ENCODE data around the gene FOXO4. TPM values are rescaled to one million over a fixed set of nuclear protein-coding genes. Genes with fewer than 3 reads are reported as not detected.

Gene FOXO4
- total RNA-seq, 2 donors from 2014 or later, result 15.1 to 15.3 TPM

- peaks cover 12 to 16% of the 10 kb centered on the region in 2 donors for H3K36me3 Mint-ChIP-seq (ENCODE audit: insufficient read depth in 2 of 2)
Measured at GRCh38 chrX:71128166-71128833, 32.6 kb downstream of the FOXO4 start.

GRCh38 chrX:71128915-71129765 lies 33.5 kb downstream of the FOXO4 start:
- peak overlapping the region; percentile 45 for H3K27ac Mint-ChIP-seq
- H3K4me3 Mint-ChIP-seq, result peak overlapping the region; percentile 34 to 36
- DNase-seq (peak; percentile 72), ATAC-seq (replicated peaks in 1 of 2) (peak; percentile 85 to 87)
- no peaks in the 10 kb centered on the region for H3K27me3 Mint-ChIP-seq (ENCODE audit: low read depth)
- peaks cover 8% of the 10 kb centered on the region for H3K4me1 Mint-ChIP-seq (ENCODE audit: low read depth)
- peaks cover 12 to 16% of the 10 kb centered on the region in 2 donors for H3K36me3 Mint-ChIP-seq (ENCODE audit: insufficient read depth in 2 of 2)
- H3K9me3 Mint-ChIP-seq, result no peaks in the 10 kb centered on the region

More at GRCh38 chrX:71128166-71128833, 32.6 kb downstream of the FOXO4 start:
- Mint-ChIP-seq H3K27ac (no peak overlapping the region), H3K27me3 (ENCODE audit: low read depth) (no peaks in the 10 kb centered on the region), H3K4me3 (no peak overlapping the region), H3K4me1 (ENCODE audit: low read depth) (peaks cover 8% of the 10 kb centered on the region), H3K9me3 (no peaks in the 10 kb centered on the region)
- no peak for ATAC-seq (replicated peaks in 1 of 2)
- DNase-seq, result no peak

GRCh38 chrX:71131510-71131909 lies 35.9 kb downstream of the FOXO4 start:
- Mint-ChIP-seq H3K27ac (no peak overlapping the region), H3K4me3 (no peak overlapping the region), H3K36me3 (ENCODE audit: insufficient read depth in 2 of 2) (peaks cover 21 to 22% of the 10 kb centered on the region in 2 donors), H3K9me3 (no peaks in the 10 kb centered on the region), H3K27me3 (ENCODE audit: low read depth) (peaks cover 13% of the 10 kb centered on the region), H3K4me1 (ENCODE audit: low read depth) (peaks cover 8% of the 10 kb centered on the region)
- no peak for DNase-seq
- ATAC-seq (replicated peaks in 1 of 2), result no peak

GRCh38 chrX:71140440-71140839 lies 44.8 kb downstream of the FOXO4 start:
- H3K27me3 Mint-ChIP-seq (ENCODE audit: low read depth), result peaks cover 12% of the 10 kb centered on the region
- H3K4me3 Mint-ChIP-seq, result no peak overlapping the region
- no peak overlapping the region for H3K27ac Mint-ChIP-seq
- peaks cover 7 to 9% of the 10 kb centered on the region in 2 donors for H3K36me3 Mint-ChIP-seq (ENCODE audit: insufficient read depth in 2 of 2)
- DNase-seq (no peak), ATAC-seq (replicated peaks in 1 of 2) (no peak)
- H3K4me1 Mint-ChIP-seq (ENCODE audit: low read depth), result peaks cover 4% of the 10 kb centered on the region
- no peaks in the 10 kb centered on the region for H3K9me3 Mint-ChIP-seq

GRCh38 chrX:71143508-71143907 lies 47.9 kb downstream of the FOXO4 start:
- no peak for ATAC-seq (replicated peaks in 1 of 2)
- H3K4me3 Mint-ChIP-seq, result no peak overlapping the region

GRCh38 chrX:71144651-71145050 lies 49.0 kb downstream of the FOXO4 start, which contains the start of gene NLGN3:
Gene NLGN3 (plus strand): TSS chrX:71144841. CDS start chrX:71147750, 2,909 bp downstream.
- H3K4me1 Mint-ChIP-seq (ENCODE audit: low read depth), result peaks cover 7% of the 10 kb centered on the region
- H3K36me3 Mint-ChIP-seq (ENCODE audit: insufficient read depth in 2 of 2), result no peaks in the 10 kb centered on the region
- peak within 1 kb of the TSS in 1 of 2 donors; percentile 33 for H3K4me3 Mint-ChIP-seq
- no peak for DNase-seq
- no peaks in the 10 kb centered on the region for H3K9me3 Mint-ChIP-seq
- ATAC-seq (replicated peaks in 1 of 2), result no peak
- no peak within 1 kb of the TSS for H3K27ac Mint-ChIP-seq
- no peaks in the 10 kb centered on the region for H3K27me3 Mint-ChIP-seq (ENCODE audit: low read depth)

More at GRCh38 chrX:71143508-71143907, 47.9 kb downstream of the FOXO4 start:
- Mint-ChIP-seq H3K4me1 (ENCODE audit: low read depth) (peaks cover 9% of the 10 kb centered on the region), H3K9me3 (no peaks in the 10 kb centered on the region), H3K27ac (no peak overlapping the region), H3K27me3 (ENCODE audit: low read depth) (peaks cover 6% of the 10 kb centered on the region), H3K36me3 (ENCODE audit: insufficient read depth in 2 of 2) (peaks cover 4 to 5% of the 10 kb centered on the region in 2 donors)
- no peak for DNase-seq

- H3K27ac Mint-ChIP-seq, result no peak overlapping the region
Measured at GRCh38 chrX:71147496-71148277, 52.0 kb downstream of the FOXO4 start.

GRCh38 chrX:71148278-71148663 lies 52.6 kb downstream of the FOXO4 start:
- H3K9me3 Mint-ChIP-seq, result no peaks in the 10 kb centered on the region
- no peak overlapping the region for H3K4me3 Mint-ChIP-seq
- no peak for DNase-seq
- H3K4me1 Mint-ChIP-seq (ENCODE audit: low read depth), result peaks cover 7% of the 10 kb centered on the region
- H3K27me3 Mint-ChIP-seq (ENCODE audit: low read depth), result peaks cover 10% of the 10 kb centered on the region
- no peak overlapping the region for H3K27ac Mint-ChIP-seq
- no peaks in the 10 kb centered on the region for H3K36me3 Mint-ChIP-seq (ENCODE audit: insufficient read depth in 2 of 2)
- no peak for ATAC-seq (replicated peaks in 1 of 2)

More at GRCh38 chrX:71147496-71148277, 52.0 kb downstream of the FOXO4 start:
- no peak for ATAC-seq (replicated peaks in 1 of 2)
- H3K4me3 Mint-ChIP-seq, result no peak overlapping the region
- peaks cover 7% of the 10 kb centered on the region for H3K4me1 Mint-ChIP-seq (ENCODE audit: low read depth)
- H3K9me3 Mint-ChIP-seq, result no peaks in the 10 kb centered on the region
- H3K36me3 Mint-ChIP-seq (ENCODE audit: insufficient read depth in 2 of 2), result no peaks in the 10 kb centered on the region
- peaks cover 4% of the 10 kb centered on the region for H3K27me3 Mint-ChIP-seq (ENCODE audit: low read depth)
- no peak for DNase-seq

GRCh38 chrX:71151366-71151765 lies 55.7 kb downstream of the FOXO4 start:
- H3K27ac Mint-ChIP-seq, result no peak overlapping the region
- H3K36me3 Mint-ChIP-seq (ENCODE audit: insufficient read depth in 2 of 2), result no peaks in the 10 kb centered on the region
- H3K4me3 Mint-ChIP-seq, result no peak overlapping the region
- H3K27me3 Mint-ChIP-seq (ENCODE audit: low read depth), result peaks cover 20% of the 10 kb centered on the region
- no peak for ATAC-seq (replicated peaks in 1 of 2)
- H3K9me3 Mint-ChIP-seq, result no peaks in the 10 kb centered on the region
- H3K4me1 Mint-ChIP-seq (ENCODE audit: low read depth), result peaks cover 4% of the 10 kb centered on the region
- no peak for DNase-seq

Other genes starting within 250 kb of the FOXO4 start
- under 1 TPM in 1 of 2 donors, not detected in 1; 0.22 TPM for gene TEX11, start 187.1 kb upstream of the FOXO4 start, total RNA-seq
- 1 to 10 TPM; 3.4 to 3.7 TPM for gene SLC7A3, start 164.8 kb upstream of the FOXO4 start, total RNA-seq
- gene SNX12, start 27.5 kb upstream of the FOXO4 start, total RNA-seq, result 10 to 100 TPM; 37.5 to 43.8 TPM
- gene CXorf65, start 10.9 kb downstream of the FOXO4 start, total RNA-seq, result 10 to 100 TPM; 16.4 to 26.0 TPM
- 100 to 1,000 TPM; 290 to 348 TPM for gene IL2RG, start 15.7 kb downstream of the FOXO4 start, total RNA-seq
- gene MED12, start 22.7 kb downstream of the FOXO4 start, total RNA-seq, result 10 to 100 TPM; 44.1 to 48.6 TPM
- gene NLGN3, start 49.0 kb downstream of the FOXO4 start, total RNA-seq, result 1 to 10 TPM; 2.9 to 3.1 TPM
- under 1 TPM; 0.28 to 0.31 TPM for gene GJB1, start 127.4 kb downstream of the FOXO4 start, total RNA-seq
- gene ZMYM3, start 158.3 kb downstream of the FOXO4 start, total RNA-seq, result 10 to 100 TPM; 26.9 to 36.1 TPM
- gene NONO, start 187.8 kb downstream of the FOXO4 start, total RNA-seq, result 100 to 1,000 TPM; 539 to 564 TPM
- 1 to 10 TPM; 6.9 to 7.4 TPM for gene ITGB1BP2, start 205.9 kb downstream of the FOXO4 start, total RNA-seq